Measurements from ENCODE around the gene RBM33.
"Not testable (repeated sequence)": the region's sequence is repeated elsewhere in the genome, so short reads cannot be mapped to it uniquely, and the experiment has no call there.

The RBM33 gene

DNA sequence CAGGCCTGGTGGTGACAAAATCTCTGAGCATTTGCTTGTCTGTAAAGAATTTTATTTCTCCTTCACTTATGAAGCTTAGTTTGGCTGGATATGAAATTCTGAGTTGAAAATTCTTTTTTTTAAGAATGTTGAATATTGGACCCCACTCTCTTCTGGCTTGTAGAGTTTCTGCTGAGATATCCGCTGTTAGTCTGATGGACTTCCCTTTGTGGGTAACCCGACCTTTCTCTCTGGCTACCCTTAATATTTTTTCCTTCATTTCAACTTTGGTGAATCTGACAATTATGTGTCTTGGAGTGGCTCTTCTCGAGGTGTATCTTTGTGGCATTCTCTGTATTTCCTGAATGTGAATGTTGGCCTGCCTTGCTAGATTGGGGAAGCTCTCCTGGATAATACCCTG is 46.2 kb downstream of the RBM33 start:
- H3K27ac ChIP-seq (ENCODE audit: poor library complexity, severe bottlenecking); H3K36me3 ChIP-seq (ENCODE audit: low read depth); H3K27me3 ChIP-seq (ENCODE audit: insufficient read depth, poor library complexity, severe bottlenecking); H3K4me1 ChIP-seq (ENCODE audit: insufficient read depth, poor library complexity, severe bottlenecking); ATAC-seq (ENCODE audit: low read depth); H3K9me3 ChIP-seq (ENCODE audit: severe bottlenecking); H3K4me3 ChIP-seq (ENCODE audit: severe bottlenecking); DNase-seq (ENCODE audit: low spot score): not testable (repeated sequence)

DNA sequence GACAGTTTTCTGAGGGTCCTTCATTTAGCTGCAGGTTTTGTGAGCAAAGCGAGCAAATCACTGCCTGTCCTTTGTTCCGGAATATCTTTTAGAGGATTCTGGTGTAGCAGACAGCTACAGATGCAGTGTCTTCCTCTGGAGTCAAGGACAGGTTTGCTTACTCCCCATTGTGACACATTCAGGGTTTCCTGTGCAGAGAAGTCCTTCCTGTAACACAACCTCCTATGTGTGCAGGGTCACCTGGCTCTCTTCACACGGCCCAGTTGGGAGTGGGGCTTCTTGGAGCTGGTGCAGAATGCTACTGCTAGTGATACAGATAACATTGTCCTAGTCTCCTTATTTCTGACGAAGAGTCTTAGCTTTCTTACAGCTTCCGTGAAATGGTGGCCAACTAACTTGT is 47.9 kb downstream of the RBM33 start:
- ATAC-seq (ENCODE audit: low read depth) (no peak), DNase-seq (ENCODE audit: low spot score) (no peak)
- Histone ChIP-seq H3K36me3 (ENCODE audit: low read depth) (no peaks in the 10 kb centered on the region), H3K9me3 (ENCODE audit: severe bottlenecking) (no peaks in the 10 kb centered on the region), H3K4me3 (ENCODE audit: severe bottlenecking) (no peak overlapping the region), H3K27ac (ENCODE audit: poor library complexity, severe bottlenecking) (no peak overlapping the region), H3K4me1 (ENCODE audit: insufficient read depth, poor library complexity, severe bottlenecking) (no peaks in the 10 kb centered on the region), H3K27me3 (ENCODE audit: insufficient read depth, poor library complexity, severe bottlenecking) (no peaks in the 10 kb centered on the region)
- TF ChIP-seq, protein P1, sequence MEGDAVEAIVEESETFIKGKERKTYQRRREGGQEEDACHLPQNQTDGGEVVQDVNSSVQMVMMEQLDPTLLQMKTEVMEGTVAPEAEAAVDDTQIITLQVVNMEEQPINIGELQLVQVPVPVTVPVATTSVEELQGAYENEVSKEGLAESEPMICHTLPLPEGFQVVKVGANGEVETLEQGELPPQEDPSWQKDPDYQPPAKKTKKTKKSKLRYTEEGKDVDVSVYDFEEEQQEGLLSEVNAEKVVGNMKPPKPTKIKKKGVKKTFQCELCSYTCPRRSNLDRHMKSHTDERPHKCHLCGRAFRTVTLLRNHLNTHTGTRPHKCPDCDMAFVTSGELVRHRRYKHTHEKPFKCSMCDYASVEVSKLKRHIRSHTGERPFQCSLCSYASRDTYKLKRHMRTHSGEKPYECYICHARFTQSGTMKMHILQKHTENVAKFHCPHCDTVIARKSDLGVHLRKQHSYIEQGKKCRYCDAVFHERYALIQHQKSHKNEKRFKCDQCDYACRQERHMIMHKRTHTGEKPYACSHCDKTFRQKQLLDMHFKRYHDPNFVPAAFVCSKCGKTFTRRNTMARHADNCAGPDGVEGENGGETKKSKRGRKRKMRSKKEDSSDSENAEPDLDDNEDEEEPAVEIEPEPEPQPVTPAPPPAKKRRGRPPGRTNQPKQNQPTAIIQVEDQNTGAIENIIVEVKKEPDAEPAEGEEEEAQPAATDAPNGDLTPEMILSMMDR (IDR thresholded peaks at IDR 0.05; ENCODE audit: poor library complexity, severe bottlenecking) = no peak

DNA sequence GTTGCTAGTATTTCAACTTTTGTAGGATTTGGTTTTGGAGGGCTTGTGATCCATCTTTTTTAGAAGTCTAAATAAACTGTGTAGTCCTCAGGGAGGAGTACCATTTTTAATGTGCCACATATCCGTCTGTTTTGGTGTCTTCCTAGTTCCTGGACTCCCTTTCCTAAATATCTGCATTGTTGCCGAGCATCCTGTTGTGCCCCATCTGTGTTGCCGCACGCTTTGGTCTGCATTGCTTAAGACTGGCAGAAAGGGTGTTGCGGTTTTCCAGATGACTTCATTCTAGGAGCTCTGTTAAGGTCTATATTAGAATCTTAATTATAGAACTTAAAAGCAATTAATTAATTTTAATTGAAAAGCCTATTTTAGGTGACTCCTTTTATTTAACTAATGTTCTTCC is 49.4 kb downstream of the RBM33 start:
- ATAC-seq (ENCODE audit: low read depth) = no peak
- no peak for DNase-seq (ENCODE audit: low spot score)

DNA sequence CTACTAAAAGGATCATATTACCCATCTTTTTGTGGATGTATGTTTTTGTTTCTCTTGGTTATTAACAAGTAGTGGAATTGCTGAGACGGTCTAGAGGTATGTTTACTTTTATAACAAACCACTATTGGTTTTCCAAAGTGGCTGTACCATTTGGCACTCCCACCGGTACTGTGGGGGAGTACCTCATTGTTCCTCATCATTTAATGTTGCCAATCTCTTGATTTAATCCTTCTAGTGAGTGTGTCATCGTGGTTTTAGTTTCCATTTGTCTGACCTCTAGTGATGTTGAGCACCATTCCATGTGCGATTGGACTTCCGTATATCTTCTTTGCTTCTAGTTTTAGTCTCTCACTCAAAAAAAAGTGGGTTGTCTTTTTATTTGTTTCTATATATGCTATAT is 50.4 kb downstream of the RBM33 start:
- Histone ChIP-seq H3K36me3 (ENCODE audit: low read depth) (no peaks in the 10 kb centered on the region), H3K4me3 (ENCODE audit: severe bottlenecking) (no peak overlapping the region), H3K4me1 (ENCODE audit: insufficient read depth, poor library complexity, severe bottlenecking) (no peaks in the 10 kb centered on the region), H3K9me3 (ENCODE audit: severe bottlenecking) (no peaks in the 10 kb centered on the region), H3K27me3 (ENCODE audit: insufficient read depth, poor library complexity, severe bottlenecking) (no peaks in the 10 kb centered on the region), H3K27ac (ENCODE audit: poor library complexity, severe bottlenecking) (no peak overlapping the region)
- ATAC-seq (ENCODE audit: low read depth) (no peak), DNase-seq (ENCODE audit: low spot score) (no peak)
- TF ChIP-seq, protein P1 (IDR thresholded peaks at IDR 0.05; ENCODE audit: poor library complexity, severe bottlenecking) = no peak

More for the DNA sequence above, 49.4 kb downstream of the RBM33 start:
- Histone ChIP-seq H3K36me3 (ENCODE audit: low read depth) (no peaks in the 10 kb centered on the region), H3K4me3 (ENCODE audit: severe bottlenecking) (no peak overlapping the region), H3K27me3 (ENCODE audit: insufficient read depth, poor library complexity, severe bottlenecking) (no peaks in the 10 kb centered on the region), H3K4me1 (ENCODE audit: insufficient read depth, poor library complexity, severe bottlenecking) (no peaks in the 10 kb centered on the region), H3K27ac (ENCODE audit: poor library complexity, severe bottlenecking) (no peak overlapping the region), H3K9me3 (ENCODE audit: severe bottlenecking) (no peaks in the 10 kb centered on the region)
- TF ChIP-seq, protein P1 (IDR thresholded peaks at IDR 0.05; ENCODE audit: poor library complexity, severe bottlenecking) = no peak

DNA sequence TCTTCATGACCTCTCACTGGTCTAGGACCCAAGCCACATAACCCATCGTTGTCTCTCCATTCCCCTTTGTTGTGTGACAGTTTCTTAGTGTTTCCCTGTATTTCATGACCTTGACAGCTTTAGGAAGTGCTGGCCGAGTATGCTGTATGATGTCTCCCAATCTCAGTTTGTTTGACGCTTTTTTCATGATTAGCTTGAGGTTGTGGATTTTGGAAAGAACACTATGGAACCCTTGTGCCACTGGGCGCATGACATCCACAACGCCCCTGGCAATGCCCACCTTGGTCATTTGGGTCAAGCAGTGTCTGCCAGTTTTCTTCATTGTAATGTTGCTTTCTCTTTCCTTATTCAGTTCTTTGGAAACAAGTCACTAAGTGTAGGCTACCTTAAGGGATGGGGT is 52.3 kb downstream of the RBM33 start:
- ATAC-seq (ENCODE audit: low read depth) = no peak
- H3K27me3 ChIP-seq (ENCODE audit: insufficient read depth, poor library complexity, severe bottlenecking) = no peaks in the 10 kb centered on the region
- TF ChIP-seq, protein P1 (IDR thresholded peaks at IDR 0.05; ENCODE audit: poor library complexity, severe bottlenecking) = no peak
- H3K36me3 ChIP-seq (ENCODE audit: low read depth) = peaks cover 13% of the 10 kb centered on the region
- no peaks in the 10 kb centered on the region for H3K9me3 ChIP-seq (ENCODE audit: severe bottlenecking)
- no peak for DNase-seq (ENCODE audit: low spot score)
- H3K4me1 ChIP-seq (ENCODE audit: insufficient read depth, poor library complexity, severe bottlenecking) = no peaks in the 10 kb centered on the region
- H3K27ac ChIP-seq (ENCODE audit: poor library complexity, severe bottlenecking) = no peak overlapping the region
- H3K4me3 ChIP-seq (ENCODE audit: severe bottlenecking) = no peak overlapping the region
